ENCODE measurements around the gene DIPK1A. TPM values are rescaled to one million over a fixed set of nuclear protein-coding genes. Genes with fewer than 3 reads are reported as not detected.

The DIPK1A gene
- total RNA-seq, 1 donor from 2014 or later: 6.6 TPM

DNA sequence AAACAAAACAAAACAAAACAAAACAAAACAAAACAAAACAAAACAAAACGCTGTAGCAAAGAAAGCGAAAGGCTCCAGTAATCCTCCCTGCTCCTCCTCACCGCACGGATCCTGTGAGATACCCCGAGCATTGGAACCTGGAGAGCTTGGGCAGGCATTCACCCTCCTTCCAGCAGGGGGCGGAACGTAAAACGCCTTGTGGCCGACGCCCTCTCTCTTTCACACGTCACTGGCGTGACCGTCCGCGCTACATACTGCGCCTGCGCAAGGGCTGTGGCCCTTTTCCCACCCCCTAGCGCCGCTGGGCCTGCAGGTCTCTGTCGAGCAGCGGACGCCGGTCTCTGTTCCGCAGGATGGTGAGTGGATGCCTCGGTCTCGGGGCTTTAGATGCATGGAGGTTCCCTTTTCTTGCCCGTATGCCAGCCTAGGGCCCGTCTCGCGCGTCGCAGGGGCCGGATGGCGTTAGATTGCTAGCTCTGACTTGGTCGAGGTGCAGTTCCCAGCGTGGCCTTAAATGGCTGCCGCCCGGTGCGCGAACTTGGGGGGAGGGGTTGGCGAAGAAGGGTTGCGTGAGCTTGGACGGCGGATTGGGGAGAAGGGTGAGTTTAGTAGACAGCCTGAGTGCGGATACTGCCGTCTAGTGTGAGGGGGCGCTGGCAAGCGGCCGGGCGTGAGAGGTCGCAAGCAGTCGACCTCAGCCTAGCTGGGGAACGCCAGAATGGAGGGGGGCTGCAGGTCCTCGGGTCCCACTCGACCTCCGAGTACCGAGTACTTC is 129.3 kb downstream of the DIPK1A start, which contains the start of gene RPL5:
TSS of gene RPL5 (plus strand) at position 279 of the 775 bp plus-strand sequence. CDS start at position 354, 75 bp downstream.
- intact Hi-C loops (cut with DNase I): no loop called here
- peak; percentile 99 for DNase-seq (ENCODE audit: low spot score)
- ATAC-seq: peak; percentile 99

DNA sequence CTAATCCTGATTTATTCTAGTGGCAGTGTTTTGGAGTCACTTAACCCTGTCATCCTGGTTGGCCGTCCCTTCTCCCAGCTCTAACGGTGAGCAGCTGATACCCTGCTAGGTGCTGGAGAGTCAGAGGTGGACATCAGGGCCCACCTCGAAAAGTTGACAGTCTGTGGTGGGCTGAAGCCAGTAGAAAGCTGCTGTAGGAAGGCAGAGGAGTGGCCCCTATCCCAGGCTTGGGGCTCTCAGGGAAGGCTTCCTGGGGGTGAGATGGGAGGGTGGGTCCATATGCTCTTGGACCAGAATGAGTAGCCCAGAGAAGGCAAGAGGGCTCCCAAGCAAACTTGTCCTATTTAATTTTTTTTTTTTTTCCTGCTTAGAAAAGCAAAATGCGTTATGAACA is 129.9 kb downstream of the DIPK1A start:
- ATAC-seq (peak; percentile 3), DNase-seq (ENCODE audit: low spot score) (no peak)
- intact Hi-C loops (cut with DNase I): no loop called here

DNA sequence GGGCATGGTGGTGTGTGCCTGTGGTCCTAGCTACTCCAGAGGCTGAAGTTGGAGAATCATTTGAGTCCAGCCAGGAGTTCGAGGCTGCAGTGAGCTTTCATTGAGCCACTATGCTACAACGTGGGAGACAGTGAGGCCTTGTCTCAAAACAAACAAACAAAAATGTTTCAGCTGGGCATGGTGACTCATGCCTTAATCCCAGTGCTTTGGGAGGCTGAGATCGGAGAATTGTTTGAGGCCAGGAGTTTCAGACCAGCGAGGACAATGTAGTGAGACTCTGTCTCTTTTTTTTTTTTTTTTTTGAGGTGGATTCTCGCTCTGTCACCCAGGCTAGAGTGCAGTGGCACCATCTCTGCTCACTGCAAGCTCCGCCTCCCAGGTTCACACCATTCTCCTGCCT is 134.5 kb downstream of the DIPK1A start:
- intact Hi-C loops (cut with DNase I): no loop called here
- no peak for DNase-seq (ENCODE audit: low spot score)
- no peak for ATAC-seq

DNA sequence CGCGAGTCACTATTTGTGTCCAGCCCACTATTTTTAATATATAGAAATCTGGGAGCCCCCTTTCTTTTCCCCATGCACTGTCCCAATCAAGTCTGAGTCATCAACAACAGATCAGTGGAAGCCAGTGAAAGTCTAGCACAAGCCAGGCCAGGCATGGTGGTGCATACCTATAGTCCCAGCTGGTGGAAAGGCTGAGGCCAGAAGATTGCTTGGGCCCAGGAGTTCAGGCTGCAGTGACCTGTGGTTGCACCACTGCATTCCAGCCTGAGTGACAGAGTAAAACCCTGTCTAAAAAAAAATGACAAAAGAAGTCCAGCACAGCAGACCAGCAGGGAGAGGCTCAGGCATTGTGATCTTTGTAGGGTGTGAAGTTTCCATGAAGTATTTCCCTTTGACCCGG is 138.4 kb downstream of the DIPK1A start:
- intact Hi-C loops (cut with DNase I): no loop called here
- DNase-seq (ENCODE audit: low spot score) (no peak), ATAC-seq (no peak)

DNA sequence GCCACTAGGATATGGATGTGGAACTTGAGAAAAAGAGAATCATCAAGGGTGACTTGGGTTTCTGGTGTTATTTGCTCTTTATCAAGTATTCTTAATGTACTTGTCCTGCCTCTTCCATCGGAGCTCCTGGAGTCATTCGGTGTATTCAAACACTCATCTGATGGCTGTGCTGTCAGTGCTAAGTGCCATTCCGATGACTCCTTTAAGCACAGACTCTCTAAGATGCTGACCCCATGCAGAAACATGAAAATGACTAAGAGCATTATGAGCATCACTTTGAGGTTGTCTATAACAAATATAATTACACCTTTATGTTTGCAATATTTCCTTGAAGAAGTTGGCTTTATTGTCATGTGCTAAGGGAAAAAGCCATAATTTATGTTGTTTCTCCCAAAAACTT is 140.7 kb downstream of the DIPK1A start:
- DNase-seq (ENCODE audit: low spot score): no peak
- no peak for ATAC-seq
- intact Hi-C loops (cut with DNase I): no loop called here

DNA sequence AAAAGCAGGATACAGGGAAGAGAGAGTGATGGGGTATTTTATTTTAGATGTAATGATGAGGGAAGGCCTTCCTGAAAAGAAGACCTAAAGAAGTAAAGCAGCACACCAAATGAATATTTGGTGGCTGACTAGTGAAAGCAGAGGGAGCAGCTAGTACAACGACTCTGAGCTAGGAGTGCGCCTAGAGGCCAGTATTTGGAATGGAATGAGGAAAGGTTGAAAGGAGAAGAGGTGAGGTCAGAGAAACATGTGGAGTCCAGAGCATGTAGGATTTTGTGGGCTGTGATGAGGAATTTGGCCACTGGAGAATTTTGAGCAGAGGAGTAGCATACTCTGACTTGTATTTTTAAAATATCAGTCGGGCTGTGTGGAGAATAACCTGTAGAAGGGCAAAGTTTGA is 141.2 kb downstream of the DIPK1A start:
- ATAC-seq (no peak), DNase-seq (ENCODE audit: low spot score) (no peak)
- intact Hi-C loops (cut with DNase I): no loop called here

DNA sequence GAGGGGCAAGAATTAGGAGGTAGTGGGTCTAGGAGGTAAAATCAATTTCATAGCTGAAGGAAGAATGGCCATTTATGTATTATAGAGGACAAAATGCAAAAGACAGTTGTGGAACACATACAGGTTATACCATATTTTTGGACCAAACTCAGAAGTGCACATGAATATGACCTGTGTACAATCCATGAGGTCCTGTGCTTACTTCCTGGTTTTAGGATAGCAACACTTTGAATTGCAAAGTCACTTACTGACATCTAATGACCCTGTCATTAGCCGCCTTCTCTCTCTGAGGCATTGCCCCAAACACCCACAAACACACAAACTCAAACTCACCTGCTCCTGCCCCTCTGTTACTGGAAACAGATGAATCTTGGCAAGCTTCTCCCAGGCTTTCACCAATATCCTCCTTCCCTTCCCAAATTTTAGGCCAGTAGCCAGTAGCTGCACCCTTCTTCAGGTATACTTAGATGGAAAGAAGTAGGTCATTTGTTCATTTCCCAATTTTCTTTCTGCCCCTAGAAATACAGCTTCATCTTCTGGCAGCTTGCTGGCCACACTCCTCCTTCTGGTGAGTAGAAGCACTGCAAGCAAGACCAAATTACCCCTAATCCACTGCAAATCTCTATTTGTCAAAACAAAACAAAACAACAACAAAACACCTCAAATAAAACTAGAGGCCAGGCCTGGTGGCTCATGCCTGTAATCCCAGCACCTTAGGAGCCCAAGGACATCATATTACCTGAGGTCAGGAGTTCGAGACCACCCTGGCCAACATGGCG is 143.1 kb downstream of the DIPK1A start:
- ATAC-seq (no peak), DNase-seq (ENCODE audit: low spot score) (no peak)
- intact Hi-C loops (cut with DNase I): no loop called here

DNA sequence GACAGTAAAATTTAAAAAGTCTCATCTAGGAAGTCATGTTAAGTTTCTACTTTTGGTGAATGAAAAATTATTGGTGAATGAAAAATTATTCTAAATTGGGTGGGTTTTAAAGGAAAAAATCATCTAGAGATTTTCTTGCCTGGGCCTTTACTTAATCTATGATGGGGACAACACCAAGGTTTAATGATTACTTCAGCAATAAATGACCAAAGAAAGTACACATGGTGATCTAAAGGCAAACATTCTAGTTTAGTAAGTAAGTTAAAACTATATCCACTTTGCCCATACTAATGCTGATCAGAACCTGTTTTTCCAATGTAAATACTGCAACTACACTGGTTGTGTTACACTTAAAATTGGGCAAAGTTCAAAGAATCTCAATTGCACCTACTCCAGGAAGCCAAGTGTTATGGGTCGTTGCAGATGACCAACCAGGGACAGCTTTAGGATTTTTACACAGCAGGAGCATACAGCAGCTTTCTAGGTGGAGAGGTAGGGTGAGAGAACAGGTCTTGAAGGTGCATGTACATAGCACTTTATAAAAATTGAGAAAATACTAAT is 144.0 kb downstream of the DIPK1A start:
- ATAC-seq (no peak), DNase-seq (ENCODE audit: low spot score) (no peak)
- intact Hi-C loops (cut with DNase I): no loop called here

DNA sequence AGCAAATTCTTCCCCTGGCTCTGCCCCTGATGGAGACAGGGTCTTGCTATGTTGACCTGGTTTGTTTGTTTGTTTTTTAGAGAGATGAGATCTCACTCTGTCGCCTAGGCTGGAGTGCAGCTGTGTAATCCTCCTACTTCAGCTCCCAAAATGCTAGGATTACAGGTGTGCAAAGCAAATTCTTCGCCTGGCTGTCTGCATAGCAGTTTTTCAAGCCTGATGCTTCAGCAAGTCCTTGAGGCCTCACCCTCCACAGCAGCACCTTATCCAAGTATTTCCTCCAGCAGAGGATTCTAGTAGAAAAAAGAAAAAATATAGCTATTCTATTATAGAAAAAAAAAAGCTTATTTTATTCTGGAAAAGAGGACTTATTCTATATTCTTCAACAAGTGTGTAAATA is 144.5 kb downstream of the DIPK1A start:
- DNase-seq (ENCODE audit: low spot score): no peak
- intact Hi-C loops (cut with DNase I): no loop called here
- no peak for ATAC-seq

DNA sequence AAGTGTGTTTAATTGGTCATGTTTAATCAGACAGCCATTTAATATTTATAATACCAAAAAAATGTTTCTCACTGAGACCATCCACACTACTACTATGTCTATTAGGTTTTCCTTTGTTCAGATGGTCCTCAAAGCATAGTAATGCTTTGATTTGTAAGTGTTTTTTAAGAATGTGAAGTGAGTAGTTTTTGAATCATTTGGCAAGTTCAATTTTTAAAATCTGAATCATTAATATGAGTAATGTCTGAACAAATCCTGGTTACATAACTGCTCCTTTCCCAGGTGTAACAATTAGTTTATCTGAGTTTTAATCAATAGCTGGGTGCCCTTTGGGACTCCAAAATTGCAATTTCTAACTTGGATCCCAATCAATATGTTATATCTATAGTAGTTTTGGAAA is 152.9 kb downstream of the DIPK1A start:
- ATAC-seq: no peak
- intact Hi-C loops (cut with DNase I): no loop called here
- DNase-seq (ENCODE audit: low spot score): no peak

DNA sequence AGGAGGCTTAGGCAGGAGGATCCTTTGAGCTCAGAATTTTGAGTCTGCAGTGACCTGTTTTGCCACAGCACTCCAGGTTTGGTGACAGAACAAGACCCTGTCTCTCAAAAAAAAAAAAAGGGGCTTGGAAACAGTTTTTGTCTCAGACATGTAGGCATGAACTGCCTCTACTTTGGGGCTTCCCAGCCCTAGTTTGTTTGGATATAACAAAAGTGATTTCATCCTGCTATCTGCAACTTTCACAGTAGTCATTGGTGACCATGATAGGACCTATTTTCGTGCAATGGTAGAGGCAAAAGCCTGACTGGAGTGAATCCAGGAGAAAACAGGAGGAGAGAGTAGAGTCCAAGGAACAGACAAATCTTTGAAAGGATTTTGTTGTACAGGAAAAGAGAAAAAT is 156.0 kb downstream of the DIPK1A start:
- intact Hi-C loops (cut with DNase I): no loop called here
- no peak for DNase-seq (ENCODE audit: low spot score)
- ATAC-seq: no peak

DNA sequence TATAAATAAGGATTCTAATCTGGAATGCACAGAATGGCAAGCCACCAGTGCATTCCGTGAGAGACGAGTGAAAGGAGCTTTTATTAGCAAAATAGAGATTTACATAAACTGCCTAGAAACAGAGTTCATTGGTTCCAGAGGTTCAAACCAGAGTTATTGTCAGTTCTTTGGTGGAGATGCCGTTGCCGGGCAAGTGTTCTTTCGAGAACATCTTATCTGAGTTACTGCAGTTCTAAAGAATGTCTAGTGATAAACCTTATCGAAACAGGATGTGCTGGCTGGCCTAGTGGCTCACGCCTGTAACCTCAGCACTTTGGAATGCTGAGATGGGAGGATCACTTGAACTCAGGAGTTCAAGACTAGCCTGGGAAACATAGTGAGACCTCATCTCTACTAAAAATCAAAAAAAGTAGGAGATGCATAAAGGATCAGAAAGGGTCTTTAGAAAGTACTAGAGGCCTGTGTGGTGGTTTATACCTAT is 156.5 kb downstream of the DIPK1A start:
- DNase-seq (ENCODE audit: low spot score) (peak; percentile 64), ATAC-seq (peak; percentile 89)
- intact Hi-C loops (cut with DNase I): no loop called here

DNA sequence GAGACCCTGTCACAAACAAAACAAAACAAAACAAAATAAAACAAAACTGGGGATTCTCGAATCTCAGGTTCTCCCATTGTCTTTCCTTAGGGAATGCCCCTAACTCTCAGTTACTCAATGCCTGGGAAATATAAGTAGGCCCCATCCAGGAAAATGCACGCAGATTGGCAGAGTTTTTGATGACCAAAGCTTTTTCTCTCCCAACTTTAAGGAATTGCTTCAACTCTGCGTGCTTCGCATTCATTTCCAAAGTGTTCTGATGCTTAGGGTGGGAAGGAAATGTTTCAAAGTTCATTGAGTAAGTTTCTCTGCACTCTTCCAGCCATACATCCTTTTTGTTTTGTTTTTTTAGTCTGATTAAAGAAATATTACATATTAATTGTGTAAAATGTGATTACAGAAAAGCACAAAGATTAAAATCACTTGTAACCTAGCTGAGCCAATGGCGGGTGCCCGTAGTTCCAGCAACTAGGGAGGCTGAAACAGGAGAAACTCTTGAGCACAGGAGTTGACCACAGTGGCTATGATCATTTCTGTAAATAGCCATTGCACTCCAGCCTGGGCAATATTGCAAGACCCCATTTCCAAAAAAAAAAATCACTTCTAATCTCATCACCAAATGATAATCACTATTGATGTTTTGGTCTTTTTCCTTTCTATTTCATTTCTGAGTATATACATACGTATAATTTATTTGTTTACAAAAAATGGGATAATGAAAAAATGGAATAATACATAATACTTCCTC is 157.9 kb downstream of the DIPK1A start:
- intact Hi-C loops (cut with DNase I): no loop called here
- no peak for ATAC-seq
- no peak for DNase-seq (ENCODE audit: low spot score)

DNA sequence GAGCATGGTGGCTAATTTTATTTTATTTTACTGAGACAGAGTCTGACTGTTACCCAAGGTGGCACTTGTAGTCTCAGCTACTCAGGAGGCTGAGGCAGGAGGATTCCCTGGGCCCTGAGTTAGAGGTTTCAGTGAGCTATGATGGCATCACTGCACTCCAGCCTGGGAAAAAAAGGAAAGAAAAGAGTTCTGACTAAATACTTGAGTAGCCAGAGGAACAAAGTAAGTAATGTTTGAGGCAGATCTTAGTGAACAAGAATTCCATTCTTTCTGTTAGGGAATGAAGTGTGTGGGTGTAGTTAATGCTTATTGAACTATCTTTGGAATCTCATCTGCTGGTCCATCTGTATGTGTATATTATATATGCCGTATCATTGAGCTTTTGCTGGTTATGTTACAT is 163.3 kb downstream of the DIPK1A start:
- intact Hi-C loops (cut with DNase I): no loop called here
- no peak for ATAC-seq
- no peak for DNase-seq (ENCODE audit: low spot score)

DNA sequence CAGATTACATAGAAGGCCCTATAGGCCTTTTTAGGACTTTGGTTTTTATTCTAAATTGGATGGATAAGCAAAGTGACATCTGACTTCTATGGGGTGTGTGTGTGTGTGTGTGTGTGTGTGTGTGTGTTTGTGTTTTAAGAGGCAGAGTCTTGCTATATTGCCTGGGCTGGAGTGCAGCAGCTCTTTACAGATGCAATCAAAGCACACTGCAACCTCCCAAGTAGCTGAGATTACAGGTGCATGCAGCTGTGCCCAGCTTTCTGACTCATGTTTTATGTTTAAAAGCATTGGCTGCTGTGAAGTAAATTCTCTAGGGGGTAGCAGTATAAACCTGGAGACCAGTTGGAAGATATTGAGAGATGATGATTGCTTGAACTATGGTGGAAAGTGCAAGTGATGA is 164.0 kb downstream of the DIPK1A start:
- intact Hi-C loops (cut with DNase I): no loop called here
- DNase-seq (ENCODE audit: low spot score) (no peak), ATAC-seq (no peak)

DNA sequence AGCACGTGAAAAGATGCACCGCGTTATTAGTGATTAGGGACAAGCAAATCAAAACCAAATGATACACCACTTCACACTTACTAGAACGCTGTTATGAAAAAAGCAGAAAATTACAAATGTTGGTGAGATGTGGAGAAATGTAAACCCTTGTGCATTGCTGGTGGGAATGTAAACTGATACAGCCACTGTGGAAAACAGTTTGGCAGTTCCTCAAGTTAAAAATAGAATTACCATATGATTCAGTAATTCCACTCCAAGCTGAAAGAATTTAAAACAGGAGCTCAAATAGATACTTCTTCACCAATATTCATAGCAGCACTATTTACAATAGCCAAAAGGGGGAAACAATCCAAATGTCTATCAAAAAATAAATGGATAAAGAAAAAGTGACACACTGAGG is 166.1 kb downstream of the DIPK1A start:
- DNase-seq (ENCODE audit: low spot score): no peak
- intact Hi-C loops (cut with DNase I): no loop called here
- no peak for ATAC-seq

DNA sequence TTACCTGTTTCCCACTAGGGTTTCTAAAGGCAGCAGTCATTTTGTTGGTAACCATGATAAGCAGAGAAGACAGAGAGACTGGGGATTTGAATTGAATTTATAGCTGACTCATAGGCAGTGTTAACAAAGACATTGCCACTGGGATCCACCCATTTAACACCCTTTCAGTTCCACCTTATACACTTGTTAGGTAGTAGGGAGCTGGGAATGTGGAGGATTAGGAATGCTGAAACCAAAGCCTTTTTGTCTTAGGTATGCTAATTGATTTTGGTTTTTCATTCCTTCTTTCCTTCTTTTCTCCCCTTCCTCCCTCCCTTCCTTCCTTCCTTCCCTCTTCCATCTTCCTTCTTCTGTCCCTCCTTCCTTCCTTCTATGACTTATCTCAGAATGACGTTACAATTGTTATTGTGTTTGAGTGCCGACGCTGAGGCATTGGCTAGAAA is 168.9 kb downstream of the DIPK1A start:
- ATAC-seq: no peak
- no peak for DNase-seq (ENCODE audit: low spot score)
- intact Hi-C loops (cut with DNase I): no loop called here
